HepG2 (cell line): ENCODE data around the gene DNAJC13. TPM values are rescaled to one million over a fixed set of nuclear protein-coding genes. Genes with fewer than 3 reads are reported as not detected.

Experiments
- ATAC-seq: fragments of 200-7000 bp; cut with Tn5 transposase; 3 replicates; pipeline ENCODE4 v1.9.1; 2020; ENCODE audit warnings: mild to moderate bottlenecking, moderate library complexity
- BruUV-seq: library from RNA; stranded (reverse); fragments of 400-500 nt; replicated peaks from 2 replicates; lab custom pipeline; 2021; lab: Mats Ljungman, UMichigan
- CTCF ChIA-PET: fragments of 300-600 bp; formaldehyde crosslinking; extraction: SDS; loops from one replicate; lab custom pipeline; 2021; ENCODE audit warnings: low total read pairs, inconsistent platforms, low intra/inter-chr PET ratio; lab: Yijun Ruan, JAX
- POLR2A ChIA-PET: fragments of 350-600 bp; sonication (Branson Sonifier 250); formaldehyde crosslinking; loops from one replicate; lab custom pipeline; 2020; ENCODE audit warnings: antibody characterized with exemption, inconsistent platforms; lab: Yijun Ruan, JAX
- DNase-seq: peaks from one replicate; pipeline ENCODE4 v3.0.0-alpha.2; 2015; ENCODE audit warnings: low spot score
- FAIRE-seq: peaks from 3 replicates; lab custom pipeline; 2011; peaks lifted over from hg19 to GRCh38; lab: Jason Lieb, UNC
- H2AFZ ChIP-seq: one replicate; pipeline ENCODE4 v1.6.1; 2011; ENCODE audit warnings: low read length, inconsistent platforms
- H3K27ac ChIP-seq: fragments of 300-600 bp; 3 replicates; pipeline ENCODE4 v1.8.0; 2011; ENCODE audit warnings: mixed run types, mild to moderate bottlenecking, mixed read lengths, low read length, inconsistent platforms; ENCODE audit not compliant: insufficient read depth; ENCODE audit errors: extremely low read length
- H3K27me3 ChIP-seq, 2 experiments: fragments of 200-600 bp in 1 of 2; 2 replicates in 1 of 2; 3 replicates in 1 of 2; pipeline versions ENCODE4 v1.6.0 to v1.8.0; 2011; ENCODE audit warnings: low read length in 2 of 2, mild to moderate bottlenecking in 2 of 2, moderate library complexity in 2 of 2, inconsistent platforms in 1 of 2; ENCODE audit not compliant: insufficient read depth in 2 of 2, control insufficient read depth in 1 of 2
- H3K36me3 ChIP-seq, 2 experiments: fragments of 200-600 bp in 1 of 2; replicated peaks in 1 of 2; 2 replicates in 1 of 2; 3 replicates in 1 of 2; pipeline versions ENCODE4 v1.5.1 to v1.8.0; 2011; ENCODE audit warnings: low read length in 2 of 2, inconsistent platforms in 1 of 2; ENCODE audit not compliant: insufficient read depth in 2 of 2, control insufficient read depth in 1 of 2
- H3K4me1 ChIP-seq: 2 replicates; pipeline ENCODE4 v1.5.1; 2012; ENCODE audit warnings: low read length, inconsistent platforms; ENCODE audit not compliant: insufficient read depth
- H3K4me2 ChIP-seq: 2 replicates; pipeline ENCODE4 v1.6.0; 2011; ENCODE audit warnings: low read depth, low read length, inconsistent platforms
- H3K4me3 ChIP-seq, 3 experiments: fragments of 200-600 bp in 1 of 3; sonication (generic), shearing (Covaris generic) in 1 of 3; replicated peaks in 1 of 3; 2 replicates each; pipeline ENCODE4 v1.5.1; 2011 to 2016; ENCODE audit warnings: low read length in 3 of 3, inconsistent platforms in 2 of 3, low read depth in 2 of 3, mild to moderate bottlenecking in 2 of 3, control low read depth in 1 of 3, mixed read lengths in 1 of 3; ENCODE audit not compliant: insufficient read depth in 1 of 3
- H3K79me2 ChIP-seq: one replicate; pipeline ENCODE4 v1.6.1; 2011; ENCODE audit warnings: low read length, inconsistent platforms; ENCODE audit not compliant: insufficient read depth
- H3K9ac ChIP-seq: 2 replicates; pipeline ENCODE4 v1.6.0; 2011; ENCODE audit warnings: mild to moderate bottlenecking, low read depth, low read length, inconsistent platforms; ENCODE audit not compliant: insufficient read depth
- H3K9me3 ChIP-seq: 2 replicates; pipeline ENCODE4 v1.5.1; 2012; ENCODE audit warnings: mild to moderate bottlenecking, low read length
- H4K20me1 ChIP-seq: 2 replicates; pipeline ENCODE4 v1.6.0; 2011; ENCODE audit warnings: inconsistent platforms, mild to moderate bottlenecking, low read length, moderate library complexity; ENCODE audit not compliant: insufficient read depth
- ARHGAP35 ChIP-seq: sonication (generic); formaldehyde crosslinking; IDR thresholded peaks from 2 replicates; pipeline ENCODE4 v1.9.0; 2022; ENCODE audit warnings: mild to moderate bottlenecking, inconsistent platforms, moderate library complexity, missing genetic modification reagents, borderline replicate concordance
- BCL6 ChIP-seq: IDR thresholded peaks from 2 replicates; pipeline ENCODE4 v1.6.1; 2016; ENCODE audit warnings: missing genetic modification reagents, missing compliant biosample characterization
- DPF2 ChIP-seq: sonication (generic); formaldehyde crosslinking; IDR thresholded peaks from 2 replicates; pipeline ENCODE4 v1.4.0; 2020; ENCODE audit warnings: mild to moderate bottlenecking, low read depth, missing genetic modification reagents, borderline replicate concordance
- ETV5 ChIP-seq: IDR thresholded peaks from 2 replicates; pipeline ENCODE4 v1.6.1; 2018; ENCODE audit warnings: missing biosample characterization, missing genetic modification reagents, inconsistent platforms, borderline replicate concordance
- HCFC1 ChIP-seq: fragments of 150-350 bp; IDR thresholded peaks from 2 replicates; pipeline ENCODE4 v1.6.1; 2014; ENCODE audit warnings: low read depth, low read length
- HDAC1 ChIP-seq: sonication (generic); formaldehyde crosslinking; IDR thresholded peaks from 2 replicates; pipeline ENCODE4 v1.5.1; 2020; ENCODE audit warnings: mild to moderate bottlenecking, missing genetic modification reagents
- HNRNPUL1 ChIP-seq: fragments of 200-400 bp; formaldehyde crosslinking; IDR thresholded peaks from 2 replicates; pipeline ENCODE4 v1.6.1; 2017; ENCODE audit warnings: low read depth, mild to moderate bottlenecking, low read length, moderate library complexity
- NFIC ChIP-seq: IDR thresholded peaks from 2 replicates; pipeline ENCODE4 v1.6.1; 2012; ENCODE audit warnings: mild to moderate bottlenecking, low read length, inconsistent platforms
- SAP130 ChIP-seq: IDR thresholded peaks from 2 replicates; pipeline ENCODE4 v1.6.1; 2016; ENCODE audit warnings: low read depth
- SMARCE1 ChIP-seq: fragments of 450-650 bp; IDR thresholded peaks from 2 replicates; pipeline ENCODE4 v1.6.1; 2017; ENCODE audit warnings: borderline replicate concordance
- TBX3 ChIP-seq: fragments of 450-650 bp; IDR thresholded peaks from 2 replicates; pipeline ENCODE4 v1.6.1; 2017; ENCODE audit warnings: antibody characterized with exemption, mild to moderate bottlenecking, inconsistent platforms, borderline replicate concordance
- ZNF136 ChIP-seq: sonication (generic); formaldehyde crosslinking; IDR thresholded peaks from 2 replicates; pipeline ENCODE4 v1.8.1; 2022; ENCODE audit warnings: low read depth, mild to moderate bottlenecking, moderate library complexity, missing genetic modification reagents
- ZNF367 ChIP-seq: sonication (generic); formaldehyde crosslinking; IDR thresholded peaks from 2 replicates; pipeline ENCODE4 v1.4.0; 2020; ENCODE audit warnings: missing genetic modification reagents, borderline replicate concordance
- ZNF713 ChIP-seq: sonication (generic); formaldehyde crosslinking; IDR thresholded peaks from 2 replicates; pipeline ENCODE4 v1.4.0; 2020; ENCODE audit warnings: mild to moderate bottlenecking, missing genetic modification reagents
- ZSCAN22 ChIP-seq: sonication (generic); formaldehyde crosslinking; IDR thresholded peaks from 2 replicates; pipeline ENCODE4 v1.4.0; 2020; ENCODE audit warnings: mild to moderate bottlenecking, missing genetic modification reagents
- in situ Hi-C: cut with HindIII; loops from 2 replicates; pipeline ENCODE4 v1.10.0; 2017; ENCODE audit warnings: low pct_unique_long_range_greater_than_20kb; ENCODE audit not compliant: extremely low pct_ligation_motif_present
- intact Hi-C: fragments of 100-400 bp; cut with micrococcal nuclease; formaldehyde crosslinking; loops from one replicate; pipeline ENCODE4 v1.10.0; 2022; ENCODE audit not compliant: unreplicated experiment
- polyA plus RNA-seq, 8 experiments: library from polyadenylated mRNA; depleted of rRNA in 3 of 8; stranded (reverse) in 7 of 8; unstranded in 1 of 8; fragments of >200 nt; fragmentation: Illumina TruSeq in 4 of 8; extraction: Trizol in 4 of 8; gene quantifications; 2 replicates each; pipeline versions ENCODE4 v1.2.1 to v1.2.3, GENCODE V29; 2011 to 2016; ENCODE audit warnings: low read depth in 4 of 8, missing spikeins in 1 of 8, mixed read lengths in 1 of 8; ENCODE audit not compliant: insufficient read depth in 1 of 8
- total RNA-seq, 5 experiments: library from RNA; depleted of rRNA; stranded (reverse); fragments of >200 nt; fragmentation: Illumina TruSeq; extraction: Trizol; gene quantifications; 2 replicates each; pipeline ENCODE4 v1.2.3, GENCODE V29; 2016; ENCODE audit warnings: low read depth in 1 of 5
- TF ChIP-seq, protein P1 (sequence below): sonication (generic); formaldehyde crosslinking; IDR thresholded peaks from 2 replicates; pipeline ENCODE4 v1.4.0; 2020; ENCODE audit warnings: mild to moderate bottlenecking, missing genetic modification reagents
- TF ChIP-seq, protein P2 (sequence below): sonication (generic); formaldehyde crosslinking; IDR thresholded peaks from 2 replicates; pipeline ENCODE4 v1.4.0; 2020; ENCODE audit warnings: low read depth, mild to moderate bottlenecking, missing genetic modification reagents
- TF ChIP-seq, protein P3 (sequence below): IDR thresholded peaks from 2 replicates; pipeline ENCODE4 v1.6.1; 2016; ENCODE audit warnings: low read depth
- TF ChIP-seq, protein P4 (sequence below): sonication (generic); formaldehyde crosslinking; IDR thresholded peaks from 2 replicates; pipeline ENCODE4 v1.9.0; 2021; ENCODE audit warnings: missing genetic modification reagents, mild to moderate bottlenecking, borderline replicate concordance
- TF ChIP-seq, protein P5 (sequence below): sonication (generic); formaldehyde crosslinking; IDR thresholded peaks from 2 replicates; pipeline ENCODE4 v1.4.0; 2020; ENCODE audit warnings: mild to moderate bottlenecking, missing genetic modification reagents

Gene DNAJC13
- total and polyA plus RNA-seq, 2 of the 13 experiments (the other 11 are each of a cell fraction or from before 2014, with no cell fraction given): 9.1 to 26.2 TPM

DNA sequence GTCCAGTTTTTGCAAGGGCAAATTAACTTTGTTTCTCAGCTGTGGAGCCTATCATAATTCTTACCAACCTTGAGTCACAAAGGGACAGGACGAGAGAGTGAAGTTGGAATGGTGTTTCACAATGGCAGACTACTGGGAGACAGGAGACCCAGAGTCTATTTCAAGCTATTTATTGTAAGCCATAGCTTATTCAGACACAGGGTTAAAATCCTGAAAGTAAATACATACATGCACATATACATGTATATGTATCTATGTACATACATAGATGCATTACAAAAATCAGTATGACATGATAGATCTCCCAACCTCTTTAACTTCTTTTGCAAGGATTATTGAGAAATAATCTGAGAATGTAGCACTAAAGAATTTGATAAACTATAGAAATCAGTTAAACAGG is 86.3 kb downstream of the DNAJC13 start (continued):
- TF ChIP-seq BCL6 (CRISPR knock-in tag) (no peak), SMARCE1 (no peak), HCFC1 (no peak), DPF2 (CRISPR knock-in tag) (no peak), NFIC (no peak), ARHGAP35 (CRISPR knock-in tag) (no peak), ZNF367 (no peak), ZNF713 (CRISPR knock-in tag) (no peak), TBX3 (no peak), HNRNPUL1 (no peak)
- TF ChIP-seq, protein P1, sequence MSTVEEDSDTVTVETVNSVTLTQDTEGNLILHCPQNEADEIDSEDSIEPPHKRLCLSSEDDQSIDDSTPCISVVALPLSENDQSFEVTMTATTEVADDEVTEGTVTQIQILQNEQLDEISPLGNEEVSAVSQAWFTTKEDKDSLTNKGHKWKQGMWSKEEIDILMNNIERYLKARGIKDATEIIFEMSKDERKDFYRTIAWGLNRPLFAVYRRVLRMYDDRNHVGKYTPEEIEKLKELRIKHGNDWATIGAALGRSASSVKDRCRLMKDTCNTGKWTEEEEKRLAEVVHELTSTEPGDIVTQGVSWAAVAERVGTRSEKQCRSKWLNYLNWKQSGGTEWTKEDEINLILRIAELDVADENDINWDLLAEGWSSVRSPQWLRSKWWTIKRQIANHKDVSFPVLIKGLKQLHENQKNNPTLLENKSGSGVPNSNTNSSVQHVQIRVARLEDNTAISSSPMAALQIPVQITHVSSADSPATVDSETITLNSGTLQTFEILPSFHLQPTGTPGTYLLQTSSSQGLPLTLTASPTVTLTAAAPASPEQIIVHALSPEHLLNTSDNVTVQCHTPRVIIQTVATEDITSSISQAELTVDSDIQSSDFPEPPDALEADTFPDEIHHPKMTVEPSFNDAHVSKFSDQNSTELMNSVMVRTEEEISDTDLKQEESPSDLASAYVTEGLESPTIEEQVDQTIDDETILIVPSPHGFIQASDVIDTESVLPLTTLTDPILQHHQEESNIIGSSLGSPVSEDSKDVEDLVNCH: no peak
- TF ChIP-seq, protein P2, sequence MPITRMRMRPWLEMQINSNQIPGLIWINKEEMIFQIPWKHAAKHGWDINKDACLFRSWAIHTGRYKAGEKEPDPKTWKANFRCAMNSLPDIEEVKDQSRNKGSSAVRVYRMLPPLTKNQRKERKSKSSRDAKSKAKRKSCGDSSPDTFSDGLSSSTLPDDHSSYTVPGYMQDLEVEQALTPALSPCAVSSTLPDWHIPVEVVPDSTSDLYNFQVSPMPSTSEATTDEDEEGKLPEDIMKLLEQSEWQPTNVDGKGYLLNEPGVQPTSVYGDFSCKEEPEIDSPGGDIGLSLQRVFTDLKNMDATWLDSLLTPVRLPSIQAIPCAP: no peak

DNA sequence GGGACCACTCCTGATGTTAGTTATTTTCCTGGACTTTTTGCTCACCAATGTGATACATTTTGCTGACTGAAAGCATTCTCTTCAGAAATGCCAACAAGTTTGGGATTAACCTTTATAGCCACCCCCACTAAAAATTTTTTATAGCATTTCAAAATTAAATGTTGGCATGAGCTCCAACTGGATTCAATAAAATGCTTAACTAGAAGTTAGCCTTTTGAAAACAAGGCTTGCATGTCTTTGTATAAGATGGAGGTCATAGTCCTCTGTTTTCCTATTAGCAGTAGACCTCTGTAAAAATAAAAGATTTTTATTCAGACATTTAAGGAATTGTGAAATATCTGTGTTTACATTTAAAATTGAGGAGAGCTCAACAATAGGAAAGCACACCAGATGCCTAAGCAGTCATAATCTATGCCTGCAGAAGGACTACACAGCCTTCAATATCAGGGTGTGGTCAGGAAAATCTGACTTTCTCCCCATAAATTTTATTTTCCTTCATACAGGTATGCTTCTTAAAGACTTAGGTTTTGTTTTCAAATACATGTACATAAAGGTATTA is 87.2 kb downstream of the DNAJC13 start:
- ATAC-seq (no peak), DNase-seq (no peak), FAIRE-seq (no peak)
- no peak overlapping the region for H3K4me3 ChIP-seq
- H3K36me3 ChIP-seq: peaks cover 11 to 62% of the 10 kb centered on the region in 2 experiments
- ChIA-PET CTCF (no interaction called here), POLR2A (no interaction called here)
- no peaks in the 10 kb centered on the region for H3K79me2 ChIP-seq
- in situ Hi-C loops: no loop called here
- H3K4me1 ChIP-seq: no peaks in the 10 kb centered on the region
- no peaks in the 10 kb centered on the region for H3K9me3 ChIP-seq
- no peak overlapping the region for H3K27ac ChIP-seq
- H3K9ac ChIP-seq: no peak overlapping the region
- H4K20me1 ChIP-seq: no peaks in the 10 kb centered on the region
- no peak overlapping the region for H3K4me2 ChIP-seq
- no peak overlapping the region for H2AFZ ChIP-seq
- BruUV-seq: no TSS peak
- H3K27me3 ChIP-seq: no peaks in the 10 kb centered on the region
- intact Hi-C loops: no loop called here
- TF ChIP-seq ETV5 (no peak), HDAC1 (no peak), ZNF136 (CRISPR knock-in tag) (no peak), ZSCAN22 (no peak), SAP130 (CRISPR knock-in tag) (no peak)
- TF ChIP-seq, protein P3, sequence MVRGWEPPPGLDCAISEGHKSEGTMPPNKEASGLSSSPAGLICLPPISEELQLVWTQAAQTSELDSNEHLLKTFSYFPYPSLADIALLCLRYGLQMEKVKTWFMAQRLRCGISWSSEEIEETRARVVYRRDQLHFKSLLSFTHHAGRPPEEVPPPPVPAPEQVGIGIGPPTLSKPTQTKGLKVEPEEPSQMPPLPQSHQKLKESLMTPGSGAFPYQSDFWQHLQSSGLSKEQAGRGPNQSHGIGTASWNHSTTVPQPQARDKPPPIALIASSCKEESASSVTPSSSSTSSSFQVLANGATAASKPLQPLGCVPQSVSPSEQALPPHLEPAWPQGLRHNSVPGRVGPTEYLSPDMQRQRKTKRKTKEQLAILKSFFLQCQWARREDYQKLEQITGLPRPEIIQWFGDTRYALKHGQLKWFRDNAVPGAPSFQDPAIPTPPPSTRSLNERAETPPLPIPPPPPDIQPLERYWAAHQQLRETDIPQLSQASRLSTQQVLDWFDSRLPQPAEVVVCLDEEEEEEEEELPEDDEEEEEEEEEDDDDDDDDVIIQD: no peak
- TF ChIP-seq, protein P4, sequence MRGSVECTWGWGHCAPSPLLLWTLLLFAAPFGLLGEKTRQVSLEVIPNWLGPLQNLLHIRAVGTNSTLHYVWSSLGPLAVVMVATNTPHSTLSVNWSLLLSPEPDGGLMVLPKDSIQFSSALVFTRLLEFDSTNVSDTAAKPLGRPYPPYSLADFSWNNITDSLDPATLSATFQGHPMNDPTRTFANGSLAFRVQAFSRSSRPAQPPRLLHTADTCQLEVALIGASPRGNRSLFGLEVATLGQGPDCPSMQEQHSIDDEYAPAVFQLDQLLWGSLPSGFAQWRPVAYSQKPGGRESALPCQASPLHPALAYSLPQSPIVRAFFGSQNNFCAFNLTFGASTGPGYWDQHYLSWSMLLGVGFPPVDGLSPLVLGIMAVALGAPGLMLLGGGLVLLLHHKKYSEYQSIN: no peak
- TF ChIP-seq, protein P5, sequence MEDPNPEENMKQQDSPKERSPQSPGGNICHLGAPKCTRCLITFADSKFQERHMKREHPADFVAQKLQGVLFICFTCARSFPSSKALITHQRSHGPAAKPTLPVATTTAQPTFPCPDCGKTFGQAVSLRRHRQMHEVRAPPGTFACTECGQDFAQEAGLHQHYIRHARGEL (CRISPR knock-in tag): no peak
